ENCODE data around the gene MBNL3. TPM values are rescaled to one million over a fixed set of nuclear protein-coding genes. Genes with fewer than 3 reads are reported as not detected.
"Not testable (repeated sequence)": the region's sequence is repeated elsewhere in the genome, so short reads cannot be mapped to it uniquely, and the experiment has no call there.

The MBNL3 gene
- total RNA-seq, 1 experiment from 2014 or later, result 5.1 TPM

DNA sequence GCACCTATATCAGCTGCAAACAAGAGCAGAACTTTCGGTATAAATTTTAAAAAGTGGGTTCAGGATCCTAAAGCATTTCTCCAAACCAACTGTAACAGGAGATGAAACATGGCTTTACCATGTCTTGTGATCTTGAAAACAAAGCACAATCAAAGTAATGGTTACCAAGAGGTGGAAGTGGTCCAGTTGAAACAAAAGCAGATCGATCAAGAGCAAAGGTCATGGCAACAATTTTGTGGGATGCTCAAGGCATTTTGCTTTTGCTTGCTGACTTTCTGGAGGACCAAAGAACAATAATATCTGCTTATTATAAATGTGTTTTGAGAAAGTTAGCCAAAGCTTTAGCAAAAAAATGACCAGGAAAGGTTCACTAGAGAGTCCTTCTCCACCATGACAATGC, 152.7 kb downstream of the MBNL3 start:
- Histone ChIP-seq H3K27me3 (ENCODE audit: control insufficient read depth, insufficient read depth, low read length) (no peaks in the 10 kb centered on the region), H3K36me3 (replicated peaks; ENCODE audit: control insufficient read depth, insufficient read depth, low read length) (no peaks in the 10 kb centered on the region), H3K4me3 (ENCODE audit: insufficient read depth, low read depth, low read length) (no peak overlapping the region)
- no peak for DNase-seq

DNA sequence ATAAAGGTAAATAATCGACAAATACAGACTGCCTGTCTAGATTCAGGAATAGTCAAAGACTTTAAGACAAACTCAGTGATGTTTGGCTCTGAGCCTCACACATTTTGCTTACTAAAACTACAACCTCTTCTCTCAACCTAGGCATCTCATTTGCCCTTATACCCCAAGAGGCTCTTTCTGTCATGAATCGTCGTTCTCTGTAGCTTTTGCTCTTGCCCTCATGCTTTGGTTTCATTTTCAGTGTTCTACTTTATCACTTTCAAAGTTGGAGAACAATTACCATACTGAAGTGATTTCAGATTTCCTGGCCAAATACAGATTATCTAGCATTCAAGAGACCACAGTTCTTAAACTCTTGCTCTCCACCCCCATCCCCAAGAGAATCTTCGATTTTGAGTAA, 155.5 kb downstream of the MBNL3 start:
- Histone ChIP-seq H3K36me3 (replicated peaks; ENCODE audit: control insufficient read depth, insufficient read depth, low read length) (no peaks in the 10 kb centered on the region), H3K27me3 (ENCODE audit: control insufficient read depth, insufficient read depth, low read length) (no peaks in the 10 kb centered on the region), H3K4me3 (ENCODE audit: insufficient read depth, low read depth, low read length) (no peak overlapping the region)
- no peak for DNase-seq

DNA sequence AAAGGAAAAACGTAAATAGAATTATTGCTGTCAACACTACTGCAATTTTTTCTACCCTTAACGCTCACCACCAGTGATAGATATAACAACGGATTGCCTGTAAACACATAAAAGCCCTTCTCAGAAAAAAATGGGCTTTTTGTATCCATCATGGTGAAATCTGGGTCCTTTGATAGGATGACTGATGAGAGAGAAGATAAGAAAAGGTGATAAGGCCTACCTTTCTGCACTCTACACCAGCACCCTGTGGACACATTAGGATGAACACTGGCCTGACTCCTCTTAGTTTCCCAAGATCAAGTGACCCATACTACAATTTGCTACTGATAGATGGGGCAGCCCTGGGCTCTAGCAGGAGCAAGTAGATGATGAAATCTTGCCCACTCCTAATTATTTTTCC, 157.3 kb downstream of the MBNL3 start:
- Histone ChIP-seq H3K4me3 (ENCODE audit: insufficient read depth, low read depth, low read length) (no peak overlapping the region), H3K36me3 (replicated peaks; ENCODE audit: control insufficient read depth, insufficient read depth, low read length) (no peaks in the 10 kb centered on the region), H3K27me3 (ENCODE audit: control insufficient read depth, insufficient read depth, low read length) (no peaks in the 10 kb centered on the region)
- DNase-seq, result no peak

DNA sequence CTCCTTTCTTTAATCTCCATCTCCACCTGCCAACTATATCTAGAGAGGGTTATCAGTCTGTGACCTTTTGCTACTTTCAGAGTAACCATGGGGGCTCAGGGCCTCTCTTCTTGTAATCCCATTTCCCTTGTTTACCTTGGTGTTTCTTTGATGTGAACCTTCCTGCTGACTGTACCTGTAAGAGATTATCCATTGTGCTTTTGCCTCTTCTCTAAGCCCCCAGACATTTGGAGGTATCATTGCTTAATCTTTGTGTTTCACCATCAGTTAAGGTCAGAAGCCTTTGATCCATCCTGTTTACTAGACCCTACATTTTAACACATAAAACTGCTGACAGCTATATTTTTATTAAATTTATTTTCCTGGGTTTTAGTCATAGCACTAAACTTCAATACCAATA, 157.8 kb downstream of the MBNL3 start:
- no peak overlapping the region for H3K4me3 ChIP-seq (ENCODE audit: insufficient read depth, low read depth, low read length)
- no peaks in the 10 kb centered on the region for H3K27me3 ChIP-seq (ENCODE audit: control insufficient read depth, insufficient read depth, low read length)
- no peaks in the 10 kb centered on the region for H3K36me3 ChIP-seq (replicated peaks; ENCODE audit: control insufficient read depth, insufficient read depth, low read length)
- no peak for DNase-seq

DNA sequence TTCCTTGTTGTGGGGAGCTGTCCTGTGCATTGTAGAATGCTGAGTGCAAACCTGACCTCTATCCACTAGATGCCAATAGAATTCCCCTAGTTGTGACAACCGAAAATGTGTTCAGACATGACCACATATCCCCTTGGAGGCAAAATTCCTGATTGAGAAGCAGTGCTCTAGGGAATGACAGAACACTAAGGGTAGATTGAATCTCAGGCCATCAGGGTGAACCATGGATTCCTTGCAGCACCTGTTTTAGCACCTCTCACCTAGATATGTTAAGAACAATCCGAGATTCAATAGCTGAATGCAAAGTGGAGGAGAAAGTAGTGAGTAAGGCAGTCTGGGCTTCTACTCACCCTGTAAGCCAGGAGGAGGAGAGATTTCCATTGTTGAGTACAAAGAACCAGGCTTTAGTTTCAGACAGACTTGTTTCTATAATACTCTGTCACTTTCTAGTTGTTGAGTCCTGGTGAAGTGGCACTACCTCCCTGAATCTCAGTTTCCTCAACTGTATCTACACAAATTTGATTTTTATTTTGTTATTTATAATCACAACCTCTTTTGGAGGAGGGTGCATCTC, 158.6 kb downstream of the MBNL3 start:
- DNase-seq, result no peak
- Histone ChIP-seq H3K27me3 (ENCODE audit: control insufficient read depth, insufficient read depth, low read length) (no peaks in the 10 kb centered on the region), H3K36me3 (replicated peaks; ENCODE audit: control insufficient read depth, insufficient read depth, low read length) (no peaks in the 10 kb centered on the region), H3K4me3 (ENCODE audit: insufficient read depth, low read depth, low read length) (no peak overlapping the region)

DNA sequence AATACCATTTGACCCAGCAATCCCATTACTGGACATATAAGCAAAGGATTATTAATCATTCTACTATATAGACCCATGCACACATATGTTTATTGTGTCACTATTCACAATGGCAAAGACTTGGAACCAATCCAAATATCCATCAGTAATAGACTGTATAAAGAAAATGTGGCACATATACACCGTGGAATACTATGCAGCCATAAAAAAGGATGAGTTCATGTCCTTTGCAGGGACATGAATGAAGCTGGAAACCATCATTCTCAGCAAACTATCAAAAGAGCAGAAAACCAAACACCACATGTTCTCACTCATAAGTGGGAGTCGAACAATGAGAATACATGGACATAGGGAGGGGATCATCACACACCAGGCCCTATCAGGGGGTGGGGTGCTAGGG, 161.9 kb downstream of the MBNL3 start:
- DNase-seq; H3K27me3 ChIP-seq (ENCODE audit: control insufficient read depth, insufficient read depth, low read length); H3K36me3 ChIP-seq (replicated peaks; ENCODE audit: control insufficient read depth, insufficient read depth, low read length); H3K4me3 ChIP-seq (ENCODE audit: insufficient read depth, low read depth, low read length): not testable (repeated sequence)

All from H7 (cell line).